HG02981 (cell line): ENCODE results near the gene CA5B.
"Not testable (repeated sequence)": the region's sequence is repeated elsewhere in the genome, so short reads cannot be mapped to it uniquely, and the experiment has no call there.

Experiments used
- ATAC-seq: cut with Tn5 transposase; IDR thresholded peaks from one replicate; pipeline ENCODE4 v1.9.1; 2021; ENCODE audit warnings: mild to moderate bottlenecking, moderate library complexity; ENCODE audit not compliant: unreplicated experiment

CA5B gene

DNA sequence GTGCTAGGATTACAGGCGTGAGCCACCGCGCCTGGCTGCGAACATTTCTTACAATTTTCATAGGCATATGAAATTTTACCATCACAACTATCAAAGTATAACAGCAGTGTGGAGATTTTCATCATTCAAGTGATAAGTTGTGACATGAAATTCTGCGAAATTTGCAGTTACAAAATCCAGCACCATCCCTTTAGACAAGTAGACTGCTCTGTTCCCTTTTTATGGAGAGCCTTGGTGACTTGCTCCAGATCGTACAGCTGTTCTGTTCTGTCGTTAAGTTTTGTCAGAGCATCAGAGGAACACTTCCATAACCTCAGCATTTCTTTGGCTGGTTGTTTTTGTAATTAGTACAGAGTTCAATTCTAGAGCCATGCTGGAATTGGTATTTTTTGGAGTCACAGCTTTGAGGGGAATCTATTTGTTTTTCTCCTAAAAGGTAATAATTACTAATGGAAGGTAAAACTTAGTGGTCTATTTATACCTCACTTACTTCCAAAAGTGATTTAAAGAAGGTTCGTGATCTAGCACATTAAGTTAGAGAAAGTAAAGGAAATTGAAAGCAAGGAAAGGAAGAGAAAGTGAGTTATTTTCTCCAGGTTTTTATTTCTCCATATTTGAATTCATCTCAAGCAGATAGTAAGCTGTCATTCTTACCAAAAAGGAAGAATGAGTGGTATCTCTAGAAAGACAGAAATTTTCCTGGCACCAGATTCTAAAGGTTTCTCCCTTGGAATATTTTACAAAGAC, 74.3 kb downstream of the CA5B start:
- no peak for ATAC-seq

DNA sequence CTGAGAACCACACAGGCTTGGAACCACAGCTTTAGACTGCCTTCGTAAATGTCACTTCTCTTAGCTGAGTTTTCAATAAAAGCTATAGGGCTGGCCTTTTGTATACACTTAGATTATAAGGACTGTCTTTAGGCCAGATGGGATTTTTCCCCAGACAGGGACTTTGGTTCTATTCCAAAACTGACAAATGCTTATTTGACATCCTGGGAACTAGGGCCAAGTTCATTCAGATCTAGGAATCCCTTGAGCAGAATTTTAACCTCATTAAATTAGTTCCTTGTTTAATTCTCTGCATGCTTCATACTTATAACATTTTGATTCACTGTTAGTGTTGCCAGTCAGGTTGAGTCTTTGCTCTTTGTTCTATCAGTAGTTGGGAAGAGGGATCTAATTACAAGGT, 75.3 kb downstream of the CA5B start:
- no peak for ATAC-seq

DNA sequence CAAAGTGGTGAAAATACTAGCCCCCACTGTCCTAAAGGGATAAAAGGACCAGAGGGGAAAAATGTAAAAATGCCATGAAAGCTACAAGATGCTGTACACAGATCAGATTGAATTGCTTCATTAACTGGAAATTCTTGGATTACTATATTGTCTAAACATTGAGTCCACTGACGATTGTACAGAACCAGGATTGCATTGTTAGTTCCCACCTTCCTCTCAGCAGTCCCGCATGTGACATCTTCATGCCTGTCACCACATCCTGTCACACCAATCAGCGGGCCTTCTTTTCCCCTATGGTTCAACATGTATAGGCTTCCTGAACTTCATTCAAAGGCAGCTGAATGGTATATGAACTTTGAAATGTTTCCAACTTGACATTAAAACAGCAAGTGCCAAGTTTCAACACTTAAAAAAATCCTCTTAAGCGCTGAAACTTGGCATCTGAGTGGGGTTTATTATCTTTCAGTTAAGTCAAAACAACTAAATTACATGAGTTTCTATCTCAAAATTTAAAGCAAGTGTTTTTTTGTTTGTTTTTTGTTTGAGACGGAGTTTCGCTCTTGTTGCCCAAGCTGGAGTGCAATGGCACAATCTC, 76.8 kb downstream of the CA5B start:
- no peak for ATAC-seq

DNA sequence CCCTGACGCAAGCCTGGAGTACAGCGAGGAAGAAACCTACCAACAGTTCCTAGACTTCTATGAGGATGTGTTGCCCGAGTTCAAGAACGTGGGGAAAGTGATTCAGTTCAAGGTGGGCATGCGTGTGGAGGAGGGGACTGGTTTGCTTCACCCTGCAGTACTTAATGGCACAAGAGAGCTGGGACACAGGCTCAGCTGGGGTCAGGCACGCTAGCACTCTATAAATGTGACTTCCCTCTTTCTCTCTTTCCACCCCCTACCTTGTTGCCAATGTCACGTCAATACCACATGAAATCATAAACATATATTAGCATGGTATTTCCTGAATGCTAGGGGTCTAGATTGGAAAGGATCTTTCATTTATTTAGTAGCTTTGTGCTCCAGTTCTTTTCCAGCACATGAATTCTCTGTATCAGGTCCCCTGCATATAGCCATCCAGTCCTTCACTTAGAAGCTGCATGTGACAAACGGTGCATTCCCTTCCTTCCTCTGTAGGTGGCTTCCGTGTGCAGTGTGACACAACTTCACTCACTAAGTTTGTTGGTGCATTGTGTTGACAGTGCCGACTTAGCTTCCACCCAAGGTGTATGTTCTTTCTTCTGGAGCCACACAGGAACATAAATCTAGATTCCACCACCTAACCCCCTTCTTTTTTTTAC, 77.8 kb downstream of the CA5B start:
- peak; percentile 69 for ATAC-seq

DNA sequence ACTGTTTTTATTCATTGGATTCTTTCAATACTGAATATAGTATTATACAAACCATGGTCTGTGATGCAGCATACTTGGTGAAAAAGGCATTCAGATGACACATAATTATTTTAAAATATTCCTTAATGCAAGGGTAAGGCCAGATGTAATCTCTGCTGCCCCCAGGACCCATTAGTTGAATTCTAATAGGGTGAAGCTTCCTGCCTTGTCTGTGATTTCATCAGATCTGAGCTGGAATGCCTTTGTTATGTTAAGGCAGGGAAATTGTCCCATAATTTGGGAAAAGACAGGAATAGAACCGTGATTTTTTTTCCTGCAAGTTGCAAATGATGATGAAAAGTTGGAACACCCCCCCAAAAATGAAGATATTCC, 78.4 kb downstream of the CA5B start:
- no peak for ATAC-seq

DNA sequence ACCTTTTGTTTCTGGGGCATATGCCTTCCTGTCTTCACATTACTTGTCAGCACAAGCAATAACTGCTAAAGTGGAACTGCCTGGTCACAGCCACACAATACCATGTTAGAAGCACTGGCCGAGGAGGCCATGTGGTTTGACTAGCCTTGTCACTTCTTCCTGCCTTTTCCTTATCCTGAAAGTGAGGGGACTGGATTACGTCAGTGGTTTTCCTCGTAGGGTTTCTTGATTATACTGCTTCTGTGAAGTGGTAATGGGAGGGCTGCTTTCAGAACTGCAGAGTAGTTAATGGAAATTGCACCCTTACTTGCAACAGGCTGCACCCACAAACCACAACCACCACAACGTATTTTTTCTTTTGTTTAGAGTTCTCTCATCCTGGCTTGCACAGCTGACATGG, 78.8 kb downstream of the CA5B start:
- no peak for ATAC-seq

DNA sequence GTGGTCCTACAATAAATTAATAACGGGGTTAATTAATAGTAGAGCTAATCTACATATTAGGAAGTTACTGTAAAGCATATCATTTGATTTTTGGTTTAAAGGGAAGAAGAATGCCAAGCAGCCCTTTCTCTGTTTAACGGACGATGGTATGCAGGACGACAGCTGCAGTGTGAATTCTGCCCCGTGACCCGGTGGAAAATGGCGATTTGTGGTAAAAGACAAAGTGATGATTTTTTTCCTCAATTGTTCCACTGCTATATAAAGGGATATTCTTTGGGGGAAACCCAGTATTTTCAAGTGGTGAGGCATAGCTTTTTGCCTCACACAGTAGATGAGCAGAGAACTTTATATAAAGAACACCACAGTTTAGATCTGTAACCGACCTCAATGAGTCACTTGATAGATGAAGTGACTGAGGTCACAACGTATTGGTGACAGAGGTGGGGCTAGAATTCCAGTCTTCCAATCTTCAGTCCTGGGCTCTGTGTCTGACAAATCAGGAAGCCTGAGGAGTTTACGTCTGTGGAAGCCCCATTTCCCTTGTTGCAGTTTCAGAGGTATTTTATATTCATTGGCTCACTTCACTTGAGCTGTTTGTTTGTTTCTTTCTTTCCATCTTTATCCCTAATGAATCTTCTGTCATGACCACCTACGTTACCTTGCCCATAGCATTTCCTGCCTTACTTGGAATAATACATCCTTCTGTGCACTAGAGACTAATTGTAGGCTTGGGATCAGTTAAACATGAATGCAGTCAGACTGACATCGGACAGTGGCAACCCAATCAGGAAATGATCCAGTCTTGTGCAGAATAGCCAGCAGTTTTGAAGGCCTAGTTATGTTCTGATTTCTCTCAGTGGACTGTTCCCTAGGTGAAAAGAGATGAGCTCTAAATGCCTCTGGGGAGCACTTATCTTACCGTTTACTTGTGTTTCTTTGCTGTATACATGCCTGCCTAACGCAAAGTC, 82.3 kb downstream of the CA5B start:
- ATAC-seq = no peak

DNA sequence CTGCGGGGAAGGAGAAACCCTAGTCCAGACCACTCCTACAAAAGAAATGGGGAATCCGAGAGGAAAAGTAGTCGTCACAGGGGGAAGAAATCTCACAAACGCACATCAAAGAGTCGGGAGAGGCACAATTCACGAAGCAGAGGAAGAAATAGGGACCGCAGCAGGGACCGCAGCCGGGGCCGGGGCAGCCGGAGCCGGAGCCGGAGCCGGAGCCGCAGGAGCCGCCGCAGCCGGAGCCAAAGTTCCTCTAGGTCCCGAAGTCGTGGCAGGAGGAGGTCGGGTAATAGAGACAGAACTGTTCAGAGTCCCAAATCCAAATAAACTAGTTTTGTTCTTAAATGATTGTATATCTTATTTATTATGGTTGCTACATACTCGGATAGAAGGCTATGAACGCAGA, 84.9 kb downstream of the CA5B start:
- no peak for ATAC-seq

DNA sequence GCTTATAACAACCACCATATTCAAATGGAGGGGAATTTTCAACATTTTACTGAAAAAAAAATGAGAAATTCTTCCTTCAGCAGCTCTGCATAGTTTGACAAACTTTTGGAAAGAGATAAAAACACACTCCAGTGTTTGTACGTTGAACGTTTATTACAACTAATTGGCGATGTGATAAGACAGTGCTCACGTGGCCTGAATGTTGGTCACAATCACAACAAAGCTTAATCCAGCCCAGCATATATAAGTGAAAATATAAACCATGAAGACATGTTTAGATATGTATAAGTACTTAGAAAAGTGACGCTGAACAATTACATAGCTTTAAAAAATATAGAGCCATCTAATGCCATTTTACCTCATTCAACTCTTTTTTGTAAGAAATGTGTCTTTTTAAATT, 87.9 kb downstream of the CA5B start:
- ATAC-seq = no peak

DNA sequence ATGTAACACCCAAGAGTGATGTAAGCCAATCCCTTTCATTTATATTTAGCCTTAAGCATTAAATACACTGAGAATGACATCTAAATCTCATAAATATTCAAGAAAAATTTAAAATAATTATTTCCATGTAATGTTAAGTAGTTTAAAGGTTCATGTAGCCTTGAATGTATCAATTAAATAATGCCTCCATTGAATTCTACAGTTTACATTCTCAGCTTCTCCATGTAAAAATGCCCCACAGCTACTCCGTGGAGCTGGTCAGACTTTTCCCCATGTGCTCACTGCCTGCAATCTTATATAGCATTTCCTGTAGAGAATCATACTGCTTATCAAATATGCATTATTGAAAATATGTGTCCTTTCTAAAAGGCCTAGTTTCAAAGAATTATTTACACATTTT, 91.1 kb downstream of the CA5B start:
- ATAC-seq = no peak

DNA sequence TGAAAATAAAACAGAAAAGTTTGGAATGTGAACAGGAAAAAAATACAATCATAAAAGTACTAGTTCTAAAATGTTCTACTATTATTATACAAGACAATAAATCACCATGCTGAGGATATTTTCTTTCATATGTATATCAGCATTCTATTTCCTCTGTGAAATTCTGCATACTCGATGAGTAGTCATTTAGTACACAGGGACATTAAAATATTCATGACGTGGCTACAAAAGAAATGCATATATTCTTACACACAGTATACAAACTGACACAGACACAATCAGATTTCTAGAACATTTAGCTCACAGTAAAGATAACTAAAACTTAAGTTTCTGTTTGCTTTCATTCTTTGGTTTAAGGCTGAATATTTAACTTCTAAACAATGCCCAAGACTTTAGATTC, 93.3 kb downstream of the CA5B start:
- ATAC-seq = not testable (repeated sequence)

DNA sequence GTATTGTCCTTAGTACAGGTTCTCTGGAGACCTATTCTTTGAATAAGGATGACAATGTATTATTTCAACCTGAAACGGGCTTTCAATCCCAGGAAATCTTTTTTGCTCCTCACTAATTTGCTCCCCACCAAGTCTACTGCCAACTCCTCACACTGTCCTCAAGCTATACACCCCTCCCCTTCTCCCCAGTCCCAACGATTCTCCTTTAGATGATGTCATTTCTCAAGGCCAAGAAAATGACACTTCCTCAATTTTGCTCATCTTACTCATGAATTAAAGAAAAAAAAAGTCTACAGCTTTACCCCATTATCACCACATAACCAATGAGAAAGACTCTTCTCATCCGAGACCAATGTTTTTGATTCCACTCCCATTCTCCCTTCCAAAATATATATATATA, 96.0 kb downstream of the CA5B start:
- no peak for ATAC-seq

DNA sequence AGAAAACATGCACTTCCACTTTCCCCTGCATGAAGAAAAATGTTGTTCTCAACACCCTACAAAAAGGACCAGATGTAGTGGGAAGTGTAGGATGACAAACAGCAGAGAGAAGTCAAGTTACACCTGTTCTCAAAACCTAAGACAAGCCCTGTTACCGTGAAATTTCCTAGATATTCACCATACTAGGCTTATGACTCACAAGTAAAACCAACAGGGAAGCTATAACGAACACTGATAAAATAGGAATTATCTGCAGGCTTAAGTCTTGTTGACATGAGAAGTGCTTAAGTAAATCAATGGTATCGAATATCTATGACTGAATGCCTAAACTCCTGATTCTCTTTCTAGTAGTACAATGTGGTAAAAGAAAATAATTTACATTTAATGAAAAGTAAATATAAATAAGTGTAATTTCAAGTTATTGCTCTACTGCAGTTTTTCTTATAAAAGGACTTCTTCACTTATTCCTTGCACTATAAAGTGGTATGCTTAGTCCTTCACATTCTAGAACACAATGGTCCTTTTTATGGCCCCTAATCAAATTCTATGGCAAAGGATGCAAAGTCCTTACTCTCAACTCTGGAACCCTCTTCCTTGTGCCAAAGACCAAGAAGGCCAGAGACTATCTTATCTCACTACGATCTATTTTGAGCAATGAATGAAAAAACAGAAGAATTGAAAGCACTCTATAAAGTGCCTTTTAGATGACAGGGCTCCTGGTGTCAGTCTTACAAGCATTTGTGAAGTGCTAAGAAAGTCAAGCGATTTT, 96.9 kb downstream of the CA5B start:
- no peak for ATAC-seq
